A549 (cell line): Measurements from ENCODE around the gene BTBD6.

Experiments used
- EP300 ChIP-seq, 2 experiments: fragments of >200 bp; sonication (Bioruptor Twin); formaldehyde crosslinking; IDR thresholded peaks; 2 replicates in 1 of 2; 3 replicates in 1 of 2; pipeline ENCODE4 v1.6.1; 2016 to 2017
- POLR2A ChIP-seq: IDR thresholded peaks from 2 replicates; pipeline ENCODE4 v1.6.1; 2012; ENCODE audit warnings: mild to moderate bottlenecking, low read length
- POLR2AphosphoS2 ChIP-seq: conservative IDR thresholded peaks from 2 replicates; pipeline ENCODE4 v1.6.1; 2012; ENCODE audit warnings: low read length, improper control_type of control experiment, inconsistent platforms
- RAD21 ChIP-seq, 2 experiments: fragments of >200 bp in 1 of 2; sonication (Bioruptor Twin) in 1 of 2; formaldehyde crosslinking in 1 of 2; IDR thresholded peaks in 1 of 2; conservative IDR thresholded peaks in 1 of 2; 2 replicates in 1 of 2; 3 replicates in 1 of 2; pipeline ENCODE4 v1.6.1; 2012 to 2018; ENCODE audit warnings: inconsistent platforms in 1 of 2
- TF ChIP-seq, protein P1 (sequence below): fragments of >200 bp; sonication (Bioruptor Twin); formaldehyde crosslinking; IDR thresholded peaks from 3 replicates; pipeline ENCODE4 v1.5.1; 2016

- TF ChIP-seq POLR2AphosphoS2 = no peak
- TF ChIP-seq EP300 (IDR thresholded peaks at IDR 0.05) = no peak
- TF ChIP-seq POLR2A = no peak
- TF ChIP-seq, protein P1, sequence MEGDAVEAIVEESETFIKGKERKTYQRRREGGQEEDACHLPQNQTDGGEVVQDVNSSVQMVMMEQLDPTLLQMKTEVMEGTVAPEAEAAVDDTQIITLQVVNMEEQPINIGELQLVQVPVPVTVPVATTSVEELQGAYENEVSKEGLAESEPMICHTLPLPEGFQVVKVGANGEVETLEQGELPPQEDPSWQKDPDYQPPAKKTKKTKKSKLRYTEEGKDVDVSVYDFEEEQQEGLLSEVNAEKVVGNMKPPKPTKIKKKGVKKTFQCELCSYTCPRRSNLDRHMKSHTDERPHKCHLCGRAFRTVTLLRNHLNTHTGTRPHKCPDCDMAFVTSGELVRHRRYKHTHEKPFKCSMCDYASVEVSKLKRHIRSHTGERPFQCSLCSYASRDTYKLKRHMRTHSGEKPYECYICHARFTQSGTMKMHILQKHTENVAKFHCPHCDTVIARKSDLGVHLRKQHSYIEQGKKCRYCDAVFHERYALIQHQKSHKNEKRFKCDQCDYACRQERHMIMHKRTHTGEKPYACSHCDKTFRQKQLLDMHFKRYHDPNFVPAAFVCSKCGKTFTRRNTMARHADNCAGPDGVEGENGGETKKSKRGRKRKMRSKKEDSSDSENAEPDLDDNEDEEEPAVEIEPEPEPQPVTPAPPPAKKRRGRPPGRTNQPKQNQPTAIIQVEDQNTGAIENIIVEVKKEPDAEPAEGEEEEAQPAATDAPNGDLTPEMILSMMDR = no peak
- TF ChIP-seq RAD21 (conservative IDR thresholded peaks at IDR 0.05 in 1 of 2, IDR thresholded peaks at IDR 0.05 in 1 of 2) = no peak
Measured at GRCh38 chr14:105208738-105209075, 39.6 kb upstream of the BTBD6 start.
